IPS-NIHi7 (cell line): ENCODE data around the gene ANKRD13B.

Source experiments
- DNase-seq: peaks from one replicate; pipeline ENCODE4 v3.0.0; 2012; ENCODE audit warnings: mixed read lengths; ENCODE audit errors: extremely low spot score

Gene ANKRD13B

DNA sequence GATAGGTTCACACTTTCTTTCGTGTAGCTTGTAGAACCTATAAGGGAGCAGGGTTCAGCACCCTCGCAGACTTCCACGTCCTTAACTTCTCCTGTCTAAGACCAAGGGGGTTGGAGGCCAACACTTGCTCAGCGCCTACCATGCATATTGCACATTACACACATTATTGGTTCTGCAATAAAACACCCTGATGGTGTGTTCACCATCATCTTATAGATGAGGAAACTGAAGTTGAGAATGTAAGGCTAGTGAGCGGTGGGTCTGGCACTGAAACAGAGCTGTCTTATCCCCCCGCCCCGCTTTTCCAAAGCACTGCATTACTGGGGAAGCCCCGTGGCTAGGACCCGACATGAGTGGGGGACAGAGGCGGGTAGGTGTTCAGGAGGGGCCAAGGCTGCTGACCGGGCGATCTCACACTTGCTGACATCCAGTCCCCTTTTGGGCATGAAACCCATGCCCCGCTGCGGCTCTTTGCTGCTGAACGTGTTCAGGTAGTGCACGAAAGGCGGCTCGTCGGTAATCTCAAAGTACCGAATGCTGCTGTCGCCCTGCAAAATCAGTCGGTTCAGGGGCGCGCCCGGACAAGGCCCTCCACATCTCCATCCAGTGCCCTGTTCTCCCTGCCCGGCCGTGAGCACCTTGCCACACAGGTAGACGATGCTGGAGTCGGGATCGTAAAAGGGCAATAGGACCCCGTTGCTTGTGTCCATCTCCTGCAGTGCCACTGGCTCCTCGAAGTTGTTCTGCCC lies 23.5 kb downstream of the ANKRD13B start:
- DNase-seq: no peak

GRCh38 chr17:29617125-29617480 lies 24.2 kb downstream of the ANKRD13B start:
- peak; percentile 76 for DNase-seq

GRCh38 chr17:29617481-29618271 lies 24.7 kb downstream of the ANKRD13B start:
- peak; percentile 73 for DNase-seq

- no peak for DNase-seq
These were observed 25.5 kb downstream of the ANKRD13B start for GRCh38 chr17:29618272-29619065.

GRCh38 chr17:29619251-29619650 lies 26.3 kb downstream of the ANKRD13B start:
- DNase-seq: peak; percentile 34

DNA sequence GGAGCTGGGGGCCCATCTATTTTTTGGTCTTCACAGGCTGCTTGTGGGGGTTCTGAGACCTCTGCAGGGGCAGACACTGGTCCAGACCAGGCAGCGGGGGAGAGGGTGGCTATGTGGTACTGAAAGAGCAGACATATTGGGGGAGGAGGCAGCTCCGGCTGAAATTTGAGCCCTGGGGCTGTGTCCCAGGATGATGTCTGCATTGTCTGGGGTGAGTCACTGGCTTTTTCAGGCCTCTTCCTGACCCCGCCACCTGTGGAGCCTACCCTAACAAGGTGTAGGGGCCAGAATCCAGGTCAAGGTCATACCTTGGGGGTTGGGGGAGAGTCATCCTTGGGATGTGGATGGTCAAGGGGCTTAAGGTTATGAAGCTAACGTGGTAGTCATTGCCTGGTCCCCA lies 27.3 kb downstream of the ANKRD13B start:
- DNase-seq: peak; percentile 55

- DNase-seq: no peak
These were observed 28.0 kb downstream of the ANKRD13B start for GRCh38 chr17:29620779-29621500.

GRCh38 chr17:29621751-29622194 lies 28.8 kb downstream of the ANKRD13B start:
- DNase-seq: no peak

DNA sequence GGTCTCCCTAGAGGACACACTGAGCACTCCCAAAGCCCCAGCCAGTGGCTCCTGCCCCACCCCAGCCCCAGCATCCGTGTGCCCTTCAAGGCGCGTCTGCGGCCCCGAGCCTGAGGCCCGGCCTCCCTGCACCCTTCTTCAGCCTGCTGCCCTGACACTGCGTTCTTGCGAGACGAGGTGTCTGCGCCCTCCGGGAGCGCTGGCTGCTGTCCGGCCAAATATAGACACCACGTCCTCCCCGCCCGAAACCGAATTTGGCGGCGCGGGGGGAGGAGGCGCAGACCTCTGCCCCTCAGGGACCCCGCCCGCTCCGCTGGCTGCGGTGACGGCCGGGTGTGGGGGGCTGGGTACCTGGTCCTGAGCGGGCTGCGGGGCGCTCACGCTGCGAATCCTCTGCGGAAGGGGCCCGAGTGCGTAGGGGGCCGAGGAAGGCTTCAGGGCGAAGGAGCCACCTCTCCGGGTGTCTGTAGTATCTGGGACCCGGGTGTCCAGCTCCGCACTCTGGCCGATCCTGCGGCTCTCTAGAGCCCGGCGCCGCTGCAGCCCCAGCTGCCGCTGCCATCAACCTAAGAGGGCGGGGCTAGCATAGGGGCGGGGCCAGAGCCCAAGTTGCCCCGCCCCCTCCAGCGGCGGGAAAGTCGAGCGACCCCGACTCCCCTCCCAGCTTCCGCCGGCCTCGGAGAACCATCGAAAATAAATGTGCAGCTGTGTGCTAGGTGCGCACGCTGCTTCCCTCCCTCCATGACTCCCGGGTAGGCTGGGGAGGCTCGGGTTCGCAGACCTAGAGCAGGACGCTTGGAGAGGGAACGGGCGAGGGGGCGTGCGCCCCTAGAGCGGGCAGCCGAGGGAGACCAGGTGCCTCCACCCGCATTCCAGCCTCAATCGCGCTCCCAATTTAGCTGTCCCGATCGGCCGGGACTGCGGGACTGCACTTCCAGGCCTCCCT lies 29.7 kb downstream of the ANKRD13B start, which contains the start of gene CORO6:
TSS of gene CORO6 (minus strand) at position 576 of the 946 bp plus-strand sequence. CDS start 1,491 bp downstream, outside the sequence.
- DNase-seq: peak; percentile 90

- DNase-seq: peak; percentile 33
These were observed 30.3 kb downstream of the ANKRD13B start for GRCh38 chr17:29623283-29623647.

DNA sequence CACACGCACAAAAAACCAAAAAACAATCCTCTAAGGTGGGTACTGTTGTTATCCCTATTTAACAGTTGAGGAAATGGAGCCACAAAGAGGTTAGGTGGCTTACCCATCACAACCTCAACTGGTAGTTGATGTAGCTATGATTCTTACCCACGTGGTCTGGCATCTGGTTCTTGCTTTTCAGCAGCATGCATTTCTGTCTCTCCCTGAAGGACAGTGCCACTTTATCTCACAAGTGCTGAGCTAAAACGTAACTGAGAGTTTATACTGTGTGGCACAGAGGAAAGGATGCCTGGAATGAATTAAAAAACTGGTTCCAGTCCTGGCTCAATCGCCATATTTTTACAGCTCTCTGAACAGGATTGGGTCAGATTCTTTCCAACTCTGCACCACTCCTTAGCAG lies 31.7 kb downstream of the ANKRD13B start:
- DNase-seq: no peak

DNA sequence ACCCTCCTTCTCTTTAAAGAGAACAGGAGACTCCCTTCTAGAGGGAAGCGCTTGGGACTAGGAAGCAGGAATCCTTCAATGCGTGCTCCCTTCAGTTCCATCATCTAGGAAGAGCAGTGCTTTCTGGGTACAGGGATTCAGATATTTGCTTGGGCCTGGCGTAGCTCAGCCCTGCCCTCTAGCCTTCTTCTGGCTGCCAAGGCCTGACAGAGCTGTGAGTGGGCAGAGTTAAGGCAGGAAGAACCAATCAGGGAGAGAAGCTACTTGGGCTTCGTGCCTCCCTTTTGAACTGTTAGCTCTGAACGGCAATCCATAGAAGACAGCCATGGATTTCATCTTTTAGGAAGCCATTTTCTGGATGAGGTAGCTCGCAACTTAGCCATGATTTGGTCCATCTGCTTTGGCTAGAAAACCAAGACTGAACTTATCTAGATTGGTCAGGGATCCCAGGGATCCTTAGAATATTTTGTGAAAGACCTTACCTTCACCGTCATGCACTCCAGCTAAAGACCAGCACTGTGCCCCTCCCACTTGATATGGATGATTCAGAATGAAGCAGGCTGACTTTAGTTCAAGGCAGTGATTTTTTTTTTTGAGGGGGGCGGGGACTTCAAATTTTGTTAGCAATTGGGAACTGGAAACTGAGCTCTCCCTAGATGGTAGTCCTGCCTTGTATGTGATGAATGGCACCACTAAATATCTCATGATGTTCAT lies 32.3 kb downstream of the ANKRD13B start:
- peak; percentile 68 for DNase-seq

- DNase-seq: no peak
These were observed 35.0 kb downstream of the ANKRD13B start for GRCh38 chr17:29627951-29628350.

DNA sequence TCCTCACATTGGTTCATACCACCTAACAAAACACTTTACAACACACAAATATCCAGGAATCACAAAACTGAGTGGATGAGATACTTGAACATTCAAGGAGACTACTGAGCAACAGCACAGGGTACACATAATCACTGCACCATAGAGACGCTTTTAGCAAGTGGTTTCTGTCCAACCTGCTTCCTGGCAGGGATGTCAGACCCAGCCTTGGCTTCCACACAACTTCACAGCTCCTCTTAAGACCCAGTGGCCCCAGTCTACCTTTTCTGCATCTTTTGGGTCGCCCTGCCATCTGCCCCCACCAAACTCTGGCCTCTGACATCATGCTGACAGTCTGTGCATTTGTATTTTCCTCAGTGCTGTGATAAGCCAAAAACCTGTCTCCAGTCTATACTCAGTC lies 35.7 kb downstream of the ANKRD13B start:
- no peak for DNase-seq

DNA sequence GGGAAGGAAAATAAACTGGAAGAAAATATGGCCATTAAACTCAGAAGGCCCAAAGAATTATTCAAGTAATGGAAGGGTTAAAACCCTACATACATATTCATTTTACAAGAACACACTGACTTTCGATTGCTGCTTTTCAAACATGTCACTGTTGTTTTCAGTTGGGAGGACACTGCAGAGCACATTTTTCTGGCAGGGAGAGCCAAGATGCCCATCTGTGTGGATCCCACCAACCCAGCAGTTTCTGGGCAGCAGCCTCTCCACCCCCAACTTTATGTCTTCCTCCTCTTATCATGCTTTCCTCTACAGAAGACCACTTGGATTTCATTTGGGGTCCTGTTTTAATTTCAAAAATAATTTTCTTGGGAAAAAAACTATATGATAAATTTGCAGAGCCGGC lies 36.9 kb downstream of the ANKRD13B start:
- DNase-seq: no peak

GRCh38 chr17:29630630-29631193 lies 37.8 kb downstream of the ANKRD13B start:
- no peak for DNase-seq

GRCh38 chr17:29633886-29634285 lies 41.0 kb downstream of the ANKRD13B start:
- DNase-seq: no peak

DNA sequence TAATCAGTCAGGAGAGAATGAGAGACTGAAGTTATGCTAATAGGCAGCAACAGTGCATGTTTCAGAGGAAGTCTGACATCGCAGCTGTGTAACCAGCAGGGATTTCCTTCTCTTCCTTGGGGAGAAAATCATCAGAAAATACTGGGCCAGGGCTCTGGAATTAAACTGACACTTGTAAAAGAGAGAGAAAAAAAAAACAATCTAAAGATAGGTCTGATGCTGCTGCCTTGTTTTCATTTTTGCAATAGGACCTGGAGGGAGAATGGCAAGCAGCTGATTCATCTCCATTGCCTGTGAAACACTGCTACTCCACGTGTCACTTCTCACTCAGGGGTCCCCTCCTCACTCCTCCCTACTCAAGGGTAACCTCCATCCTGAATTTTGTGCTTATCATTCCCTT lies 47.5 kb downstream of the ANKRD13B start:
- no peak for DNase-seq

- DNase-seq: no peak
These were observed 48.2 kb downstream of the ANKRD13B start for GRCh38 chr17:29640981-29641642.
